Stimulated activated CD8-positive, alpha-beta memory T cell treated with anti-CD3 and anti-CD28 coated beads, Interleukin-4, amount 100 ng/mL, for 48 hours (primary cell): ENCODE measurements around the gene COL1A1.
A peak's percentile ranks its signal among the peaks of the same experiment; 100 is the strongest.

Experiments used
- DNase-seq: peaks from one replicate; pipeline ENCODE4 v3.0.0-alpha.2; 2020

Gene COL1A1

DNA sequence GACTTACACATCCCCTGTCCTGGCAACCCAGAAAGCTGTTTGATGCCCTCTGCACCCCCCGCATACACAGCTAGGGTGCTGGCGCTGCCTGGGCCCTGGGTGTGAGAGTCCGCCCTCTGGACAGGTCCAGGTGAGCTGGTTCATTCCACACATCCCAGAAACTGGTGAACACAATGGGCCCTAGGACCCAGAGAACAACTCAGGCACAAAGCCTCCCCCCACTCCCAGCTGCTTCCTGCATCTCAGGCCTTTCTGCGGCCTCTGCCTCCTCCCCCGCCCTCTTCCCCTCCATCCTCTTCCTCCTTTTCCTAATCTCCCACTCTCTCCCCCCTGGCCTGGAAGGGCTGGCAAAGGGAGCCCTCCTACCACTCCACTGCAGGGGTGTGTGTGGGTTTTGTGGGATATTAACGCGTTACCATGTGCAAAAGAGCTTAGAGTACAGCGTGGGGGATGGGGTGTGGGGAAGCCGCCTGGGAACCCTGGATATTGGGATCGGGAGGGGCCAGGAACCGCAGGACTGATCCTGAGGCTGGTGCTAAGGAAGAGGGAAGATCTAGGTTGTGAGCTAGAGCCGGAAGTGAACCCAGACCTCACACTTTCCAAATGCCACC is 49.4 kb downstream of the COL1A1 start:
- peak; percentile 72 for DNase-seq

DNA sequence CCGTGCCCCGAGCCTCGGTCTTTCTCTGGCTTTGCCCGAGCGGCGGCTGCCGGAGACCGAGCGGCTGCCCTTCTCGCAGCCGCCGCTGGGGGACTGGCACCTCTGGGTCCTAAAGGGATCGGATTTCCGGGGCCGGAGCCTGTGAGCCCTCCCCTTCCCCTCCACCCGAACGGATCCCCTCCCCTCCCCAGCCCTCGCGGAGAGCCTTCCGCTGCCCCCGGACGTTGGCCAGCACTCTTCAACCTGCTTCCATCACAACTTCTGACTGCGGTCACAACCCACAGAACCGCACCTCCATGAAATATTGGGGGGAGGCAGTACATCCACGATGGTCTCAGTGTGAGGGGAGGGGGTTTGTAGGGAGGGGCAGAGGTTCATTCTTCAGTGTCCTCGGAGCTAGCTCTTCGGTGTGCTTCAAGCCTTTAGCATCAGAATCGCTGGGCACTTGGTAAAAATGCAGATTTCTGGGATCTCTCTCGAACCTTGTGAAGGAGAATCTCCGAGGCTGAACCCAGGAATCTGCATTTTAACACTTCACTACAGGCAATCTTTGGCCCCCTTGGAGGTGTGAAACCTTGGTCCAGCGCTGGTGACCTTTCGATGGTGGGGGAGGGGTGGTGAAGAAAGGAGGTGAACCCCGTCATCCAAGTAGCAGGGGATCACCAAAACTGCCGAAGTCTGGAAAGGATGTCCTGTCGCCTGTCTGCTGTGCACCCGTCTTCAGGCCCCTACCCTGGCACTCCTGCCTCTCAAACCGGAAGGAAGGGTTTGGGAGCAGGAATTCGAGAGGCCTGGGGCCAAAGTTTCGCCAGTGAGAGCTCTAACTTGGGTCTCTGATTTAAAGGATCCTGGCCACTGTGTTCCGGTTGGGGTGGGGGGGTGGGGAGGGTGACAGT is 50.1 kb downstream of the COL1A1 start:
- peak; percentile 92 for DNase-seq

DNA sequence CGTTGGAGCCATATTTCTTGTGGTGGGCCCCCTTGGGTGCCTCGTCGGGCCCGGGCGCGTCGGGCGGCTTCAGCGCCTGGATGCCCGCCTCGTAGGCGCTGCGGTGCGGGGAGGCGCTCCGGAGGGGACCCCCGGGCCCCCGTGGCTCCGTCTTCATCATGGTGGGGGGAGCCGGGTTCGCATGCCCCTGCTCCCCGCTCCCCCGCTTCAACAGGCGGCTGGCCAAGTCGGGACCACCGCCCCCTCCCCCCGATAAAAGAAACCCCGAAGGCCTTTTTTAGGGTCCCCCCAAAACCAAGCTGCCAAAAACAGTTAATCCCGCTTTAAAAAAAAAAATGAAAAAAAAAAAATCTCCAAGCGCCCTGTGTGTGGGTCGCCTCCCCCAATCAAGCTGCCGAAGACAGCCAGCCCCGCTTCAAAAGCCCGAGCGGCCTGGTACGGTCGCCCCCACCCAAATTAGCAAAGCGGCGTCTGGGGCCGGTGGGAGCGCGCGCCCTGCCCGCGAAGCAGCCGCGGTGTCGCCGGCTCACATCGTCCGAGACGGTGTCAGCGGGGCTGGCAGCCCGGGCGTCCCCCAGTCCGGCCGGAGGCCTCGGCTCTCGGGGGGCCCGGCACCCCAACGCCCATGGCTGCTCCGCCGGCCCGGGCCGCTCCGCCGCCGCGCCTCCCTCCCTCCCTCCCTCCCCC is 50.9 kb downstream of the COL1A1 start, which contains the start of gene PPP1R9B:
Gene PPP1R9B, minus strand, starts transcription at position 324 of the 687 bp plus-strand sequence. Its CDS starts 164 bp downstream, at position 160.
- DNase-seq, result no peak

DNA sequence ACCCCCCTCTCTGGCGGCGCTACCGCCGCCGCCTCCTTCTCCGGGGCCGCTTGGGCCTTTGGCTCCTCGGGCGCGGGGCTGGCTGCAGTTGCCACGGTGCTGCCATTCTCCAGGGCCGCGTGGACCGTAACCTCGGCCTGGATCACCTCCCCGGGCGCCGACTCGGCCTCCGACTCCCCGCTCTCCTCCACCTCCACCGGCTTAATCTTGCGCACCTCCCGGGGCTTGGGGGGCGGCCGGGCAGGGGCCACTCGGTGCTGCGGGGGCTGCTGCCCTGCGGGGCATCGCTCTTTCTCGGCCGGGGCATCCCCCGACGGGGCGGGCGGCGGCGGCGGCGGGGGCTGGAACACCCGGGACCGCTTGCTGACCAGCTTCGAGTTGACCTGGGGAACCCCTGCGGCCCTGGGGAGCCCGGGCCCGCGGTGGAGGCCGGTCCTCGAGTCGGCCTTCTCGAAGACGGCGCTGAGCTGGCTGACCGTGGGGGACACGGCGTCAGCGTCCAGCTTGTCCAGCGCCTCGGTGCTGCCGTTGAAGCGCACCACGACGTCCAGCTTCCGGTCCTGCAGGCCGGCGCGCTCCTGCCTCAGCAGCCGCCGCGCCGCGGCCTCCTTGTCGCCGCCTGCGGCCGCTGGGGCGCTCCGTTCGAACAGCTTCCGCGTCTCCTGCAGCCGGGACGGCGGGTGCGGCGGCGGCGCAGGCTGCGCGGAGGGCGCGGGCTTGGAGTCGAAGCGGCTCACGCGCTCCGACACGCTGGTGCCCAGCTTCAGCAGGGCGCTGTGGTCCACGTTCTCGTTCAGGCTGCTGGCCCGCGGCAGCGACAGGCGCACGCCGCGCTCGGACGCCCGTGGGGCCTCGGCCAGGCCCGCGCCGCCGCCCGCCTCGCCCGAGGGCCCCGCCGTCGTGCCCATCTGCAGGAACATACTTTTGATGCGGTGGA is 51.7 kb downstream of the COL1A1 start:
- DNase-seq, result peak; percentile 65

DNA sequence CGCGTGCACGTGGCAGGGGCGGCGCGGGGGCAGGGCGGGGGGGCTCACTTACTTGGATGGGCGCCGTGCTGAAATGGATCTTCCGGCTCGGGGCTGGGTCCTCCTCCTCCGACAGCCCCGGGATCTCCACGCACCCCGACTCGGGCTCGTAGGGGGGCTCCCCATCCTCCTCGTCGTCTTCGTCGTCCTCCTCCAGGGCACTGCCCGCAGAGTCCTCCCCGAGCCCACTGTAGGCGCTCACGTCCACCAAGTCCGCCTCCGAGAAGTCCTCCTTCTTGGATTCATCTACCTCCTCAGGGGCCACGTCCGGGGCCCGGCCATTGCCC is 52.4 kb downstream of the COL1A1 start:
- no peak for DNase-seq

DNA sequence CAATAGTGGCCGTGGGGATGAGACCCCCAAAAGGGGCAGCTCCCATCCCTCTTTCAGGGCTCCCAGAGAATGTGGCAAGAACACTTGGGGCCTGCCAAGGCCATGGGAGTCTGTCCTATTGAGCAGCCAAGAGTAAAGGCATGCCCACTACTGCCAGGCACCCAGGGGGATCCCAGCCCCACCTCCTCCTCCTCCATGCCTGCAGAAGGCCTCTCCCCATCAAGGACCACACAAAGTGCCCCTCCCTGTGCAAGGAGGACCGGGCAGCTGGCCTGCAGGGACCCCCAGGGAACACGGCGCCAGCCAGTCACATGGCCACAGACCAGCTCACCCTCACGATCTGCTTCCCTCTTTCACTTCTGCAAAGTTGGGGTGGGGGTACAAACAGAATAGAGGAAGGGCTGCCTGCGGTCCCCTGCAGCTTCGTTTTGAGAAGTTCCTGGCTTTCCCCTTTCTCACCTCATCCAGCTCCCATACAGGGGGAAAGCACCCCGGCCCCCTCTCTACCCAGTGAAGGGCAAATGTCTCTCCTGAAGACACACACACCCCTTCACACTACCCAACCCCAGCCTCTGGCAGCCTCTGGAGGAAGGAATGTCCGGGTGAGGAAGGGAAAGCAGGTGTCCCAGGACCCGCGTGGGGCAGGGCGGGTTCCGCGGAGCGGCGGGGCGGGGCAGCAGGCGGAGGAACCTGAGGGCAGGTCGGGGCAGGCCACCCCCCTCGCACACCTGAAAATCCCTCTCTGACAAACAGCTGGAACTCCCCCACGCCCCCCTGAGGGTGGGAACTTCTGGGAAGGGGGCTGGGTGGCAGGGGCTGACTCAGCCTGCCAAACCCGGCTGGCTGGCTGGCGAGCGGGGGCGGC is 53.0 kb downstream of the COL1A1 start:
- DNase-seq, result peak; percentile 87

DNA sequence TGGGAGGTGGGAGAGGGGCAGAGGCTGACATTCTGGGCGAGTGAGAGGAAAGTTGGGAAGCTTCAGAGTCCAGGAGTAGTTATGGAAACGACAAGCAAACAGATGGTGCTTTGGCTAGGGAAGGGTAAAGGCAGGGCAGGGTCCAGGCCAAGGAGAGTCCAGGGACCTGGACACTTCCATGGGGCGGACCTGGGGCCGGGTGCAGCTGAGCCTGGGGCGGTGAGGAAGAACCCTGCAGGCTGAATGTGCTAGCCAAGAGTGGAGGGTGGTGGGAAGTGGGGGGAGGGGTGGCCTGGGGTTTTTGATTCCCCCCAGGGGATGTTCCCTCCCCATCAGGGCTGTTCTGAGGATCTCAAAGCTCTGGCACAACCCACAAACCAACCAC is 53.6 kb downstream of the COL1A1 start:
- no peak for DNase-seq

DNA sequence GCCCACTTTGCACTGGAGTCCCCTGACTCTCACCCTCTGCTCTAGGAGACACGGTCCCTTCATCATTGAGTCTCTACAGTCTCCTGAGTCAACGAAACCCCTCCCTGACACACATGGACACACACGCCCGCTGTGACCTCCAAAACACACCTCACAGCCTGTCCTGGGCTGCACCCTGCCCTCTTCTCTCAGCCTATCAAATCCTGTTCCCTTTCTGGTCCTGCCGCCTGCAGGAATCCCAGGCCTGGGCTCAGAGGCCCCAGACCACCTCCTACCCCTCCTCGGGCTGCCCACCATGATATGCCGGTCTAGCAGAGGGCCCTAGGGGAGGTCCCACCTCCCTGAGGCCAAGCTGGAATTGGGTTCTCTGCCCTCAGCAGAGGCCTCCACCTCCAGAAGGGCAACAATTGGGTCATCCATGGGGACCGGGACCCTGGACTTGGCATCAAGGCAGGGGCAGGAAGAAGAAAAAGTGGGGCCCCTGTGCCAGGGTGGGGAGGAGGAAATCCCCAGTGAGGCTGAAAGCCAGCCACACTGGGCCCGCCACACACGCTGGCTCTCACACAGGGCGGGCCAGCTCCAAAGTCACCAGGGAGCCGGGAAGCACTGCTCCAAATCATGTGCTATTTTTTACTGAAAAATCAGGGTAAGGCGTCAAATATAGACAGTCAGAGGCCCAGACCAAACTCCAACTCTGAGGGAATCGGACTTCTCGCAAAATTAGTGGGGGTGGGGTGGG is 54.3 kb downstream of the COL1A1 start:
- no peak for DNase-seq

DNA sequence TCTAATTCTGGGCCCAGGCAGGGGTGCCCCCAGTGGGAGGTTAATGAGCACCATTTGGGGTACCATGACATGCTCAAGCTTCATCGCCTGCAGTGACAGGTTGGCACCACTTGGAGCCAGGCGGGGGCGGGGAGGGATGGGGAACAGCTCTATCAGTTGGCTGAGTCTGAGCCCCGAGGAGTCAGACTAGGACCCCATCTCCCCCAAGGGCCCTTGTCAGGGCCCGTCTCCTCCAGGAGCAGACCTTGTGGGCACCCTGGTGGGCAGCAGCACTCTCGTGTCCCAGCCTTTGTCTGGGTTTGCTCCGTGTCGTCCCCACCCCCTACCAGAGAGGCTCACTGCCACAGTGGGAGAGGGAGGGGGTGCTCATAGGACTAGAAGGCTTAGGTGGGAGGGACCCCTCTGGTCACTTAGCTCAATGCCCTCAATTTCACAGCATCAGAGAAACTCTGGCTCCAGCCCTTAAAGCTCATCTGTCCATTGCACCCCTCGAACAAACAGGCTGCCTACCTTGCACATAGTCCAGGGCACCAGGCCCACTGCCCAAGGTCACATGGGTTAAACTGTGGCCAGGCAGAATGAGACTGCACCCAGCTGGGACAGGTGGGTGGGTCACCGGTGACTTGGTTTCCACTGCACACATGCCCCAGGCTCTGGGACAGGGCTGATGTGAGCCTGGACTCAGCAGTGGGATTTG is 55.1 kb downstream of the COL1A1 start:
- DNase-seq, result no peak

DNA sequence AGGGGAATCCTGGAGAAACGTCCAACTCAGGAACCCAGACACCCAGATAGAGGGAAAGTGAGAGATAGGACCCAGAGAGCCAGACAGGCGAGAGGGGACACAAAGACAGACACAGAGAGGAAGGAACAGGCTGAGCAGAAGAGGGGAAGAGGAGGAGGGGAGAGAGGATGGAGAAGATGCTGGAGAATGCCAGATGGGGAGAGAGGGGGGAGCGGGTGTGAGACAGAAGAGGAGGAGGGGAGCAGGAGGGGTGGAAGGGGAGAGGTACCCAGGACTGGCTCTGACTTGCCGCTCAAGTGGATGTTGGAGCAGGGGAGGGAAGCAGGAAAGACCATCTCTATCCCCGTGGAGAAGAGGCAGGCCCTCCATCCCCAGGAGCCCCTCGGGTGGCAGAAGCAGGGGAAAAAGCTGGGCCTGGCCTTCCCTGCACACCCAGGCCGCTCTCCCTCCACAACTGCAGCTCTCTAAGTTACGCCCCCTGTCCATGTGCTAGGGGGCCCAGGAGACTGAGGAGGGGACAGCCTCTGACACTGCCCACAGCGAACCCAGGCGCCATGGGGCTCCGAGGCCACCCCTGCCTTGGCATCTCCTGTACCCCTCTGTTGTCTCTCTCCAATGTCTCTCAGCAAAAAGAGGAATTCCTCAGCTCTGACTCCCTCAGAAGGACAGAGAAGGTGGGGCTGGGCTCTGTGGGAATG is 55.8 kb downstream of the COL1A1 start:
- no peak for DNase-seq

DNA sequence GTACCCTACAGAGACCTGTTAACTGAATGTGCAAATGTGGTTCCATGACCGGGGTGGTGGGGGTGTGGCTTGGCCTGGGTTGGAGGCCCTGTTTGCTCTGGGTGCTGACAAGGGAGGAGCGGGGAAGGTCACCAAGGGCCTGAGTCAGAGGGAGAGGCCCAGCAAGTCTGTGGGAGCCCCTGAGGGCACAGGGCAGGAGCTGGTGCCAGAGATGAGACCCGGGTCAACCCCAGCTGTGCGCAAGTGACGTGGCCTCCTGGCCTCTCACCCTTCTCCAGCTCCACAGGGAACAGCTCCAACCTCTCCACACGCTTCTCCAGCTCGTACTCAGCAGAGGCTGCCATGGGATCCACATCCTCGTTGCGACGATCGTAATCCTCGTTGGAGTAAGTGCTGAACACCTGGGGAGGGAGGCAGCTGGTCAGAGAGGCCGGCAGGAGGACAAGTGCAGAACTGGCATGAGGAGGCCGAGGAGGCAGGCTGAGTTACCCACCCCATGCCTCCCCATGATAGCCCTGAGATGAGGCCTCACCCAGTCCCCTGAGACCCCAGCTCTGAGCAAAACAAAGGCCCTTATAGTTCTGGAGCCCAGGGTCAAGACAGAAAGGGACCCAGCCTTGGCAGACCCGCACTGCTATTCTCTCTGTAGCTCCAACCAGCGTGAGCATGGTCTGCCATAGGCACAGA is 56.4 kb downstream of the COL1A1 start:
- peak; percentile 57 for DNase-seq

DNA sequence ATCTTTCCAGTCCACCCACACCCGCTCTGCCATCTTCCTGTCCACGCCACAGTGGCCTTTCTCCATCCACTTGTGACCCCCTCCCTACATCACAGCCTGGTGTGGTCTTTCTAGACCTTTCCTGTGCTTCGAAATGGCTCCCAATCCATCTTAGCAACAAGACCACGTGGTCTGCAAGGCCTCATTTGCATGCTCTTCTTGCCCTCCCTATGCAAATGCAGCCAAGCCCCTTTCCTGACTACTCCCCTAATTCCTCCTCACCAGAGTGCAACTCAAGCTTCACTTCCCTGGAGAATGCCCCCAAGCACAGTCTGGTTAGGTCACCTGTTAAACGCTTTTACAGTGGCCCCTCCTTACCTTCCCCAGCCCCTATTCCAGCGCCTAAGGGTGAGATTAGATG is 57.1 kb downstream of the COL1A1 start:
- DNase-seq, result no peak

DNA sequence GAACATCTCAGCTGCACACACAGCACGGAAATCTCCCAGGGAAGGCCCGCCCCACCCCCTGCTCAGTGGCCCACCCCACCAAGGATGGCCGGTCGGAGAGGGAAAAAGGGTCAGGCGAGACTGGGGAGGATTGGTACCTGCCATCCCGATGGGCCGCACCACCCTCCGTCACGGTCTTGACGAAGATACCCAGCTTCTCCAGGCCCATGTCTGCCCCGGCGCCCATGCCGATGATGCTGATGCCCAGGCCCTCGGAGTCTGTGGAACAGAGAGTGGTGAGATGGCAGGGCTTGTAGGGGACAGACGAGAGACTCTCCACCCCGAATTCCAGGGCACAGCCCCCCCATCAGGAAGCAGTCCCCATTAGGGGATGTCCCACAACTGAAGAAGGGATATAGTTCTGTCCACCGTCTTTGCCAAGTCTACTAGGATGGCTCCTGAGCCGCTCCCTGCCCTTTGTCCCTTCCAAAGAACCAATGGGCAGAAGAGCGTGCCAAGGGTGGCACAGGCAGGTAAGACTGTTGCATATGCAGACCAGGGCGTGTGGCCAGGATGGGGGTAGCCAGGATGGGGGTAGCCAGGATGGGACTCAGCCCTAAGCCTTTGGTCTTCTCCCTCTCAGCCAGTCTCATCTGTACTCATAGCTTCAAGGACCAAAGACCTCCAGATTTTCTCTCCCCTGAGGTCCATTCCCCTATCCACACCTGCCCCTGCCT is 57.8 kb downstream of the COL1A1 start:
- no peak for DNase-seq

DNA sequence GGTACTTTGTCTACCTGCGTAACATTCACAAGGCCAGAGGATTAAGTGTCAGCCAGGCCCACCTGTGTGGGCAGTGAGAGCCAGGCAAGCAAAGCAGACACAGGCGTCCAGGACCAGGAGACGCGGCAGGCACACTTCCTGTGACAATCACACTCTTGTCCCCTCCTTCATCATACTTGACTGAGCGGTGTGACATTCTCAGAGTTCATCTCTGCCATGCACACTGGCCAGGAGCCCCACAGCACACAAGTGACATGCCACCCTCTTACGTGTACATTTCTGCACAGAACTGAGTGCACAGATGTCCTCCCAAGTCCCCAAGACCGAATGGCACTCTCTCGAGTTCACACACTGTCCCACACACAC is 59.7 kb downstream of the COL1A1 start:
- no peak for DNase-seq

DNA sequence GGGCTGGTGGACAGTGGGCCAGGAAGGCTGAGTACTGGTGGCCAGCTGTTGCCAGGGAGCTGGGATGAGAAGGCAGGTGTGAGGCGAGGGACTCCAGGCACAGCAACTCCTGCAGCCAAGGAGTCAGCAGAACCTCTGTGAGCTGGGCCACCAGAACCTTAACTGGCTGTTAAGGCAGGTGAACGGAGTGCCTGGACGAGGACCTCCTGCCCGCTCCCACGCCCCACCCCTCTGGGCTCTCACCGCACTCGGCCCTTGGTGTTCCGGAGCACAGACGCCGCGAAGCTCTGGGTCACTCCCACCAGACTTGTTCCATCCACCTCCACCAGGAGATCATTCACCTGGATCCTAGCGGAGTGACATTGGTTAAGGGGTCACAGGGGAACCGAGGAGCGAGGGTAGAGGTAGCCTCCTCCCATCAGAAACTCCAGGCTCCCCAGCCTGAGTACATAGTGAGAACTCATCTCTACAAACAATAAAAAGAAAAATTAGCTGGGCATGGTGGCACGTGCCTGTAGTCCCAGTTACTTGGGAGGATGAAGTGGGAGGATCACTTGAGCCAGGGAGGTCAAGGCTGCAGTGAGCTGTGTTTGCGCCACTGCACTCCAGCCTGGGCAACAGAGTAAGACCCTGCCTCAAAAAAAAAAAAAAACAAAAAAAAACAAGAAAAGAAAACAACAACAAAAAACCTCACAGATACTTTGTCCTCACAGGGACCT is 60.2 kb downstream of the COL1A1 start:
- DNase-seq, result no peak

DNA sequence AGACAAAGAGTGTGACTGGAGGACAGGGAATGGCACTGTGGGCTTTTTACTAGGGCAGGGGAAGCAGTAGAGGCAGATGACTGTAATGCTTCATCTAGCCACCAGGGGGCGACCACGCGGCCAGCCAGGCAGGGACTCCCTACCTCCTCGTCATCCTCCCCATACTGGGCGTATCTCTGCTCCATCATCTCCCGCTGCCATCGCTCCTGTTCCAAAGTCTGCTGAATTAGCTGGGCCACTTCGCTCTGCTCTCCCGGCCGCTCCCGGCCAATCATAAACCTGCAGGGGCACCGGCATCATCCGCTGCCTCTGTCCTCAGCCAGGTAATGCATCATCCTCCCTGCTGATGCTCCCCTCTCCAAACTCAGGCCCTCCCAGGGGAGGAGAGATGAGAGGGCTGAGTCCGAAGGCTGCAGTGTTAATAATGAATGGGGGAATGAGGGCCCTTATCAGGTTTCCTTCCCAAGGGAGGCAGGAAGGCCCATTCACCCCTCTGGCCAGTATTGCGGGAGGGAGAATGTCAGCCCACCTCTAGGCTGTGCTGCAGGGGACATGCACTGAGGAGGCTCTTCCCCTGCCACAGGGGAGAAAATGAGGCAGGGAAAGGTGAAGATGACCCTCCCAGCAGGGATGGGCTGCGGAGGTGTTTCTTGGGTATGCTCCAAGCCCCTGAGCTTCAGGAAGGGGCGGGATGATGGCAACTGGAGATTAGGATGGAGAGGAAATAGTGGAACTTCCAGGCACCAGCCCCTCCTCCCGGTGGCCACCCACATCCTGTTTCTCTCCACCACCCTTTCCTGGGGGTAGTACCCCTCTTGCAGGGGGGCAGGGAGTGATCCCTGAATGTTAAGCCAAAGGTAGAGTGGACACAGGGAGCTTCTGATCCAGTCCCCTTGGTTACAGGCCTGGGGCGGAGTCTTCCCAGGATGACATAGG is 61.2 kb downstream of the COL1A1 start:
- DNase-seq, result peak; percentile 89
